HG03095 (cell line): ENCODE results near the gene CARD10.
"Not testable (repeated sequence)": the region's sequence is repeated elsewhere in the genome, so short reads cannot be mapped to it uniquely, and the experiment has no call there.

Source experiments
- ATAC-seq: cut with Tn5 transposase; IDR thresholded peaks from one replicate; pipeline ENCODE4 v1.9.1; 2021; ENCODE audit warnings: moderate library complexity; ENCODE audit not compliant: unreplicated experiment

The CARD10 gene

DNA sequence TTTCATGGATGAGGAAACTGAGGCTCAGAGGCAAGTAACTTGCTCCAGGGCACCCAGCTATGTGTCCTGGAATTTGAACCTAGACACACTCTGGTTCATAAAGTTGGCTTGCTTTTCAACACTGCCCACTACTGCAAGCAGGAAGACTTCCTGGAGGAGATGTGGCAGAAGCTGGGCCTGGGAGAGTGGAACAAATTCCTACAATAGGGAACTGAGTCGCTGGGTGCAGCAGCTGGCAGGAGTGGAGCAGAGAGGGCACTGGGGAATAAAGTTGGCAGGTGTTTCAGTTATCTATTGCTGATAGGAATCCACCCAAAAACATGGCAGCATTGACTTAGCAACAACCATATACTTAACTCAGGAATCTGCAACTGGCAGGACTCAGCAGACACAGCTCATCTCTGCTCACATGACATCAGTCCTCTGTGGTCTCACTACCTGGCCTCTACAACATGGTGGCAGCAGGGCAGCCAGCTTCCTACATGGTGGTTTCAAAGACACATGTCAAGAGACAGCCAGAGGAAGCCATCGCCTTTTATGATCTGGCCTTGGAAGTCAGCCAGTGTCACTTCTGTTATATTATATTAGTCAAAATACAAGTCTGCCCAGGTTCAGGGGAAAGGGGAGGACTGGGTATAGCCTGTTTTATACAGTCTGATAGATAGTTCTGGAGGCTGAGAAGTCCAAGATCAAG lies 10.6 kb upstream of the CARD10 start:
- no peak for ATAC-seq

DNA sequence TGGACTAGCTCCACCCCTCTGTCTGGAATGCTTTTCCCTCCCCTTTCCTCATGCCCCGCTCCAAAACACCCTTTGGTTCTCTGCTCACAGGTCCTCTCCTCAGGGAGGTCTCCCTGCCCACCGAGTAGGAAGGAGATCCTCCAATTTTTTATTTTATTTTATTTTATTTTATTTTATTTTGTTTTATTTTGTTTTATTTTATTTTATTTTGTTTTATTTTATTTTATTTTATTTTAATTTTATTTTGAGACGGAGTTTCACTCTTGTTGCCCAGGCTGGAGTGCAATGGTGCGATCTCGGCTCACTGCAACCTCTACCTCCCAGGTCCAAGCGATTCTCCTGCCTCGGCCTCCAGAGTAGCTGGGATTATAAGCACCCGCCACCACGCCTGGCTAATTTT lies 8.7 kb upstream of the CARD10 start:
- not testable (repeated sequence) for ATAC-seq

DNA sequence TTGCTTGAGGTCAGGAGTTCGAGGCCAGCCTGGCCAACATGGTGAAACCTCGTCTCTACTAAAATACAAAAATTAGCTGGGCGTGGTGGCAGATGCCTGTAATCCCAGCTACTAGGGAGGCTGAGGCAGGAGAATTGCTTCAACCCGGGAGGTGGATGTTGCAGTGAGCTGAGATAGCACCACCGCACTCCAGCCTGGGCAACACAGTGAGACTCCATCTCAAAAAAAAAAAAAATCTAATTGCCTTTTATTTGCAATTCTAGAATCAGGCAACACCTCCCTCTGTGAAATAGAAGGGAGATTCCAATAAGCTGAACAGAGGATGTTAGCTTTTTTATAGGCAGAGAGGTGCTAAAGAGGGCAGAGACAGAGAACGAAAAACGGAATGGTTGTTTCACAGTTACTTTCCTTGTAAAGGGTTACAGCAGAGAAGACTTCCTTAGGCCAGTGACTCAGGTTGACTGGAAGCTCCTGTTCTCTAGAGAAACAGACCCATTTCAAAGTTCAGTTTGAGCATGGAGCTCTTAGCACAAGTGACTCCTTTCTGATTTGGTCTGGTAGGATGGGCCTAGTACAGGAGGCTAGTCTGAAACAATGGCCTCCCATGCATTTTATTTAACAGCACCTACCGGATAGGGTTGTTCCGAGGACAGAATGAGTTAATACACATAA lies 8.0 kb upstream of the CARD10 start:
- ATAC-seq, result not testable (repeated sequence)

DNA sequence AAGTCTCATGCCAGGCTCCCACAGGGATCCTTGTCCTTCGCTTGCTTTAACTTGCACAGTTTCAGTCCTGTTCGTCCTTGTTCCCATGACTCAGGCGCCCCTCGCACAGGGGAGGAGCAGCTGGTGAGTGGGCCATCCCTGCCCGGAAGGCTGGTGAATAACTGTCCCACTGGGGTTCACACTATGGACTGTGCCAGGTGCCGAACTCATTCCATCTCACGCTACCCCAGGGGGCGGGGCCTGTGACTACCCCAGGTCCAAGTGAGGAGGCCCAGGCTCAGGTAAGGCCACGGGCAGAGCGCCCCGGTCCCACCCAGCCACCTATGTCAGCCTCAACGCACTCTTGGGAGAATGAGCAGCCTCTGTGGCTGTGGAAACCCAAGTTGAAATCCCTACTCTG lies 7.2 kb upstream of the CARD10 start:
- ATAC-seq, result no peak

DNA sequence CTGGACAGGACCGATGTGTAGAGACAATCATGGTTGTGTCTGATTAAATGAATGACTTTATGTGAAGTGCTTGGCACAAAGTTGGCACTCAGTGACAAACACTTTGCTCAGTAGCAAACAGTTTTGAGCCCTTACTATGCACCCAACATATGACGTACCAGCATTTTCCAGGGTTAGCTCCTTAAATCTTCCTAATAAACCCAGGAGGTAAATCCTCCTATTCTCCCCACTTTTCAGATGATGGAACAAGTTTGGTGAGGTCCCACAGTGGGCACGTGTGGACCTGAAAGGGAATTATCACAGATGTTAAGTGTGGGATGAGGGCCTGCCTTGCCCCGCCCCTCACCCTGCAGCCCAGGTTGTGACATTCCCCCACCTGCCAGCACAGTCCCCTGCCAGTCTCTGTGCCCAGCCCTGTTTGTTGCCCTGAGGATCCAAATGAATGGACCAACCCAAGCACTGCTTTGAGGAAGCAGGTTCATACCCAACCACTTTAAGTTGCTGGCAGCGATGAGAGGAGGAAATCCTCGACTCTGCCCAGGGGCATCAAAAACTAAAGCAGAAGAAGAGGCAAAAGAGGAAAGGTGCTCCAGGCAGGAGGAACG lies 6.6 kb upstream of the CARD10 start:
- ATAC-seq, result no peak

DNA sequence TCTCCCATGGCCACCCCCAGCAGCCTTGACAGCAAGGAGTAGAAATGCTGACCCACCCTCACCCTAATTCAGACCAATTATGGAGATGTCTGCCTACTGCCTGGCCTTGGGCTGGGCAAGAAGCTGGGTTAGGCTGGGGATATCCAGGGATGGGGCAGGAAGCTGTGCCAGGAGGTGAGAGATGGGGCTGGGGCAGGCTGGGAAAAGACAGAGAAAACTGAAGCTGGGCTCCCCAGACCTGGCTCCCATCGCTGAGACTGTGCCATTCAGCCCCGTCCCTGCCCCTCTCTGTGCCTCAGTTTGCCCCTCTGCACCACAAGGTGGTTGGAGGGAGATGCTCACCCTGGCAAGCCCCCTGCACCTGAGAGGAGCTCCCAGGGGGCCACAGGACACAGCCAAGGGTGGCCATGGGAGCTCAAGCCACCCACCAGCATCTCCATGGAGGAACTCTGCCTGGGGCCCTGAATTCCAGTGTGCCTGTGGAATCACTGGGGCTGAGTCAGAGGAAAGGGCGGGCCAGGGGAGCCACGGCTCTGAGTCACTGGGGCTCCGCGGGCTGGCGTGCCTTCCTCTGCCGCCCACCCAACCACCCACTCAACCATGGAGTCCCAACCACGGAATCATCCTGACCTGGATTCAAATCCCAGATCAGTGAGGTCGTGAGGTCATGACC lies 6.0 kb upstream of the CARD10 start:
- no peak for ATAC-seq

DNA sequence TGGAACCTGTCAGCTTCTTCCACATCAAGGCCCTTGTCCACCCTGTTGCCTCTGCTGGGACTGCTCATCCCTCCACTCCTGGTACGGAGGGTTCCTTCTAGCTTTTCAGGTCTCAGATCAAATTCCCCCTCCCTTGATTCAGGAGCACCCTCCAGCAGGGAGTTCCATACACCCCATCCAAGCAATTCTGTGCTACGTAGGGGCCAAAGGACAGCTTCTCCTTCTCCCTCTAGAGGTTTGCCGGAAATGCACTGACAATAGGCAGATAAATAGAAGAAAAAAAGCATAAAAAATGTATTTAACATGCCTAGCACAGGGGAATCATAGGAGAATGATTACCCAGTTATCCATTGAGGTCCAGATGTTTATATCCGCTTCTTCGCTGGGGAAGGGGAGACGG lies 3.3 kb upstream of the CARD10 start:
- ATAC-seq, result no peak

DNA sequence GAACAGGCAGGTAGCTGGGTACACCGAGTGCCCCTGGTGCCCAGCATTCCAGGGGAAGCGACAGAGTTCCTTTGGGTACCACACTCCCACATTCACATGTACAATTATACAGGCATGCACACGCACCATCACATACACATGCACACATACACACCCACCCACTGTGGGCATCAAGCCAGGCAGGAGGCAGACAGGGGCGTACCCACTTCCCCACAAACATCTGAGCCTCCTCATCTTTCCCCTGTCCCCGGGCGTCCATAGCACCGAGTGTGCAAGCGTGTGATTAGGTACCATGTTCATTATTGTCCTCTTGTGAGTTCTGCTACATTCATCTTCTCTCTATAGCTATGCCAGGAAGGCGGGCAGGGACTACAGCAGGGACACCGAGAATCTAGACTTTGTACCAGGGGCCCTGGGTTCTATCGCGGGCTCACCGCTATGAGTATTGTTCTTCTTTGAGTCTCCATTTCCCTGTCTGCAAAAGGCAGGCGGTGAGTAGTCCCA lies 2.1 kb upstream of the CARD10 start:
- no peak for ATAC-seq

DNA sequence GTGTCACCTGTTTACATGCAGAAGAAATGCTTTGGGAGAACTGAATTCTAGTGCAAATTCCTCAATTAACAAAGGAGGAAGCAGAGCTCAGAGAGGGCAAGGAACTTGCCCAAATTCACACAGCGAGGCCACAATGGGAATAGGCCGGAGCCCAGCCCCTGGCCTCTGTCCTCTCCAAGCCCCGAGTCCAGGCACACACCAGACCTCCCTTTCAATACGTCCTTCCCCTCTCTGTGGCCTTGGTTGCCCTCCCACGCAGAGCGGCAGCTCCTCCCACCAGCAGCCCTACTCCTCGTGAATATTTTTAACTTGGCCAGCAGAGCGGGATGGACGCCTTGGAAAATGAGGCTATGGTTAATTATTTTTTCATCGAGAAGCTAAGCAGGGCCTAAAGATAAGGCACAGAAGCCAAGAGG lies 1.6 kb upstream of the CARD10 start:
- ATAC-seq, result no peak

DNA sequence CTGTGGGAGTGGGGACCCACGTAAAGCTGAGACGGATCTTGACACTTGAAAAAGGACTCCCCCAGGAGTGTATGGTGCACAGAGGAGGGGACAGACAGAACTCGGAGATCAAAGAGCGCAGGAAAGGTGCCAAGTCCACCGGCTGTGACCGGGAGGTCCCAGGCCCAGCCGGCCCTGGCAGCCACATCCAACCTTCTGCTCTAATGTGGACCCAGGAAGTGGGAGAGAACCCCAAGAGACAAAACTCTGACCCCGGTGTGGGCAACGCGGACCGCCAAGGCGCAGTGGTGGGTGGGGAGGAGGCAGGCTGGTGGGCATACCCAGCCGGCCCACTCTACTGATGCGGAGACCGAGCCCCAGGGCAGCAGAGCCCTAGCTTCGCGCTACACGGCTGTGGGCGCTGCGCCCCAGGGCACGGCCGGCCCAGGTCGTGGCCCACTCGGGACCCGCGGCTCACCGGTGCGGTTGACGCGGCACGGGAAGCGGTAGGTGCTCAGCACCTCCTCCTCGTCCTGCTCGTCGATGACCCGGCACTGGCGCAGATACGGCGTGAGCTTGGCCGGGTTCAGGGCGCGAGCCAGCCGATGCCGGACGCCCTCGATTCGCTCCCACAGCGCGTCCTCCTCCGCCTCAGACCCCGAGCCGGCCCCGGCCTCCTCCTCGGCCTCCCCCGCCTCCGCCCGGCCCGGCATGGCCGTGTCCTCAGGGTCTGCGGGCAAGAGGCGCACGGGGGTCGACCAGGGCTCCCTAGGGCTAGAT lies 527 bp downstream of the CARD10 start:
- ATAC-seq, result no peak

DNA sequence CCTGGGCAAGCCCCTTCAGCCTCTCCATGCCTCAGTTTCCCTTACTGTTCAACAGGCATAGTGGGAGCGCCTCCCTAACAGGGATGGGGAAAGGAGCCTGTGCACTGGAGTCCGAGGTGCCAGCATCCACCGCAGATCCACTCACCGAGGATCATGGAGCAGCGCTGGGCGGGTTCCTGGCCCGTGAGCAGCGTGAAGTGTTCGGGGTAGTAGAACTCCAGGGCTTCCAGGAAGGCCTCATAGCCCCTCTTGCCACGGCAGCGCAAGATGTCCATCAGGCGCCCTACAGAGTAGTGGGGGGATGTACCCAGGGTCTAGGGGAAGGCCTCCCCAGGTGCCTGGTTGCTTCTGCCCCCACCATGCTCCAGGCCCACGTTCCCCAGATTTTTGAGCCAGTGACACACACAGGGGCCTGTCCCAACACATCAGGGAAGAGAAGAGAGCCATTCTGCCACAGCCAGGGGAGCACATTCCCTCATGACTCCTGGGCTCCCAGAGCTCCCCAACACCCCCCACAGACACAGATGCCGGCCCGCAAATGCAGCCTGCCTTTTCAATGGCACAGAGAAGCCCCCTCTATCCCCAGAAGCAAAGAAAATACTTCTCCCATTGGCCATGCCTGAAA lies 1.3 kb downstream of the CARD10 start:
- ATAC-seq, result no peak

DNA sequence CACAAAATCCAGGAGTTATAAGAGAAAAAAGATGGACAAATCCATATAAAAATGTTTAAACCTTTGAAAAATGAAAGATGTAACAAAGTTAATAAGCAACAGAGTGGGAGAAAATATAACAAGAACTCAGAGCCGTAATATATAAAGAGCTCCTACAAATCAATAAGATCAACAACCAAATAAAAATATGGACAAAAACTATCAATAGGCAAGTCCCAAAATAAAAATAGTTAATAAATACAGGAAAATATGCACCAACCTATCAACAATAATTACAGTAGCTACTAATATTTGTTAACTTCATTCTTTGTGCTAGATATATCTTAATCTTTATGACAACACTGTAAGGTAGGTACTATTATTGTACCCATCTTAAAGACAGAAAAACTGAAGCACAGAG lies 2.8 kb downstream of the CARD10 start:
- no peak for ATAC-seq

DNA sequence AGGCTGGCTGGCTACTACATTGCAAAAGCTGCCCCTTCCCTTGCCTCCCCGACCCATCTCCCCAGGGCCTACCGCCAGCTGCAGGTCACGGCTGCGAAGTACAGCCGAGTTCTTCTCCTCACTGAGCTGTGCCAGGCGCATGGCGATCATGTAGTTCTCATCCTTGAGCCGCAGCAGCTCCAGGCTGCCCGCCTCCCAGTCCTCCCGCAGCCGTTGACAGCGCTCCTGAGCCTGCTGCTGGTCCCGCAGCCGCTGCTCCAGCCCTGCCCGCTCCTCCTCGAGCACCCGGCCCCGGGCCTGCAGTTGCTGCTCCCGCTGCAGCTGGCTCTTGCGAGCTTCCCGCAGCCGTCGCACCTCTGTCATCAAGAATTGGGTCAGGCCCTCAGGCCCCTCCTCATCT lies 3.3 kb downstream of the CARD10 start:
- ATAC-seq, result no peak

DNA sequence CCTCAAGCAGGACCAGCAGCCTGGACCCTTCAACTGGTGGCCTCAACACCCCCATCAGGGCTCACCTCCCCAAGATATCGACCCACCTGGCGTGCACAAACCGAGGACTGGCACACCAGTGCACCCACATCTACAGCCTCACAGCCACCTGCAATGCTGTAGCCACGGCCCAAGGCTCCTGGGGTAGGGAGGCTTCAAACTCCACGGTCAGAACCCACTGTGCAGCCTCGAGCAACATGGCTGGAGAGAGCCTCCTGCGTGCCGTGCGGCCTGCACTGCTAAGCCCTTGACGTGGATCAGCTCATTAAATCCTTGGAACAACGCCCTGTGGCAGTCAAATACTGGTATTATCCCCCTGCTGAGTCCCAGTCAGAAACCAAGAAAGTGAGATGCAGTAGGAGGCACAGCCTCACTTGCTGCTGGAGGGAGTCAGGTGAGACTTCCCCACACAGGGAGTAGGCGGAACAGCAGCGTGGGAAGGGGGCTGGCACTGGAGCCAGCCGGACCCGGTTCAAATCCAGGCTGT lies 4.6 kb downstream of the CARD10 start:
- ATAC-seq, result no peak

DNA sequence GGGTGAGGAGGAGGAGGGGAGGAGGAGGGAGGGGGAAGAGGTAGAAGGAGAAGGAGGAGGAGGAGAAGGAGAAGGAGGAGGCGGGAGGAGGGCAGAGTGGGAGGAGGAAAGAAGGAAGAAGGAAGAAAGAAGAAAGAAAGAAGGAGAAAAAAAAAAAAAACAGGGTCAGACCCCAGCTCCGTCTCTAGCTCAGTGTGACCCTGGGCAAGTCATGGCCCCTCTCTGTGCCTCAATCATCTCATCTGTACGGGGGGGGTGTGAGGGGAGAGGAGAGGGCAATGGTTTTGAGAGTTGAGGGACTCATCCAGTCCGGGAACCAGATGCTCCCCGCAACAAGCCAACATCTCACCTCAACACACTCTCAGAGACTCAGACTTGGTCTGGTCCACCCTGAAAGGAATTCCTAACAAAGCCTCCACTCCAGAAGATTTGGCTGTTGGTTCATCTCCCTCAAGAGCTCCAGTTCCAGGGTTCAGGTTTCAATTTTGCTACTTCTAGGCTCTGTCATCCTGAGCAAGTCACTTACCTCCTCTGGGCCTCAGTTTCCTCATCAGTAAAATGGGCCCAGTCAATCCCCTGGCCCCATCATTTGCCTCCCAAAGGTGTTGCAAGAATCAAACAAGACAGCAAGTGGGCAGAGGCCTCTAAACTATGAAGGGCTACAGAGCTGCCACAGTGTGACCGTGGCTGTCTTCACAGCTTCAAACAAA lies 7.7 kb downstream of the CARD10 start:
- no peak for ATAC-seq

DNA sequence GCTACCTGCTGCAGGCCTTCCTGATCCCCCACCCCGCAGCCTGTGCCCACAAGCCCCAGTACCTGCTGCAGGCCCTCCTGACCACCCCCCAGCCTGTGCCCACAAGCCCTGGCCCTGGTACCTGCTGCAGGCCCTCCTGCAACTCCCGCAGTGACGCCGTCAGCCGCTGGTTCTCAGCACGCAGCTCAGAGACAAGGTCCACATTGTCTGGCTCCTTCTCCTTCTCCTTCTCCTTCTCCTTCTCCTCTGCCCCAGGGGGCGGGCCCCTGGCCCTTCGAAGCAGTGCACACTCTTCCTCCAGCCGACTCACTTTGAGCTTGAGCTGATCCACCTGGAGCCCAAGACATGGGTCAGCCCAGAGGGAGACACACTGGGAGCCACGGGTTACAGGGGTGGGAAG lies 9.1 kb downstream of the CARD10 start:
- no peak for ATAC-seq

DNA sequence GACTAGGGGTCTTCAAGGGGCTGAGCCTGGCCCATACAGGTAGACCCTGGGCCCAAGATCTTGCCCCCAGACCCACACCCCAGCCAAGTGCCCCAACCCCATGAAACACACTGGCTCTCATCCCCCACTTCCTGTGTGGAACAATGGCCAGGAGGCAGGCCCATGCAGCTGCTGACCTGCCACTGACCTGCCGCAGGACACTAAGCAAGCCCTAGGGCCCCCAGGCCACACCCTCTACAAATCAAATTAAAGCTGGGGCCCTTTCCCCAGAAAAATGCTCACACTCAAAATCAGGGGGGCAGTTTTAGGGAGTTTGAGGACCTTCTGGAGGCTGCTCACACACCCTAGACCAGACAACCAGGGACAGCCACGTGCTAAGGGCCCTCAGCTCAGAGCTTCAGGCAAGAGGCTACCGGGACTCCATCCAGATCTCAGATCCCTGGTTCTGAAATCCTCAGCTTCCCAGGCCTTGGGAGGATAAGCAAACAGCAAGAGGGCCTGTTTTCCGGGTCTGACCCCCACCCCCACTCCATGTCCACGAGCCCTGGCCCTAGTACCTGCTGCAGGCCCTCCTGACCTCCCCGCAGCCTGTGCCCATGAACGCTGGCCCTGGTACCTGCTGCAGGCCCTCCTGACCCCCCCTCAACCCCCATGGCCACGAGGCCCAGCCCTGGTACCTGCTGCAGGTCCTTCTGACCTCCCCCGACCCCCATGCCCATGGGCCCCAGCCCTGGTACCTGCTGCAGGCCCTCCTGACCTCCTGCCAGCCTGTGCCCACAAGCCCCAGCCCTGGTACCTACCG lies 10.0 kb downstream of the CARD10 start:
- ATAC-seq, result no peak

DNA sequence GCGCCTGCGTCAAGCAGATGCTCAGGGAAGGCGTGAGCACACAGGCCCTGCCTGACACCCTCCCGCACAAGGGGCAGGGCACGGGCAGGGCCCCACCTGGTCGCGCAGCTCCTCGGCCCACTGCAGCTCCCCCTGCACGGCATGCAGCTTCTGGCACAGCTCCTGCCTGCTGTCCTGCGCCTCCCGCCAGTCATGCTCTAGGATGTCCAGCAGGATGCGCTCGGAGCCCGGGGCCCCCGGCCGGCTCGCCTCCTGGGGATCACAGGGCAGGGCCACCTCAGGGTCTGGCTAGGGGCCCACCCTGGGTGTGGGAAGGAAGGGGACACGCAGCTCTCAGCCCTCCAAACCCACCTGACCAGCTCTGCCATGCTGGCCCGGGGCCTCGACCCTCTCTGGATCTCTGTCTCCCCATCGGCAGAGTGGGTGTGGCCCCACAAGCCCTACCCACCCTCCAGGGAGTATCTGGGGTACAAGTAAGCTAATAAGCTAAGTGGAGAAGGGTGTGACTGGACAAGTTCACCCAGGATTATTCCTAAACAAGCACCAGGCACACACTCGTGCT lies 10.7 kb downstream of the CARD10 start:
- no peak for ATAC-seq
